Measurements from ENCODE around the gene PEX19. TPM values are rescaled to one million over a fixed set of nuclear protein-coding genes. Genes with fewer than 3 reads are reported as not detected.
A peak's percentile ranks its signal among the peaks of the same experiment; 100 is the strongest.

PEX19 gene
- total RNA-seq, 3 donors from 2014 or later (not counting 1 experiment from before 2014, with no cell fraction given) = 41.5 to 48.8 (median 47.8) TPM

DNA sequence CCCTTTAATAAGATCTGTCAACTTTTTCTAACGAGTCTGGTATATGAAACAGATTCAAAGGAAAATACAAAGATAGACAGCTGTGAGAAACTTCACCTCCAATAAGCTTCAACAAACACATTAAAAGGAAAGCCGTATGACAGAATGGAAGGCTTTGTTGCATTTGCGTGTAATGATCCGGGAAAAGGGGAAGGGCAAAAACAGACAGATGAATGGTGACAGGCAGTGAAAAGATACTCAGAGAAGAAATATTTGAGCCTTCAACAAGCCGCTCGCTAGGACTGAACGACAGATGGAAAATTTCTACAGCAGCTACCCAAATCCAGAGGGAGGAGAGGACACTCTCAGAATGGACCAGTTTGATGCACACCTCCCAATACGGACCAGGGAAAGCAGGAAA, 43.3 kb upstream of the PEX19 start:
- Mint-ChIP-seq H3K4me1 (no peaks in the 10 kb centered on the region), H3K27ac (no peak overlapping the region), H3K36me3 (peaks cover 23% of the 10 kb centered on the region), H3K9me3 (no peaks in the 10 kb centered on the region), H3K4me3 (no peak overlapping the region), H3K27me3 (ENCODE audit: low read depth in 2 of 2) (no peaks in the 10 kb centered on the region)
- no peak for DNase-seq
- intact Hi-C loops (cut with micrococcal nuclease) = no loop called here
- WGBS (ENCODE audit: insufficient coverage) = 99% methylated on average over 8 of the region's 8 CpGs
- H3K4me1 ChIP-seq (ENCODE audit: control insufficient read depth, insufficient read depth, low read length) = no peaks in the 10 kb centered on the region
- H3K27me3 ChIP-seq (ENCODE audit: control insufficient read depth, insufficient read depth, low read length) = no peaks in the 10 kb centered on the region
- no peak overlapping the region for H3K27ac ChIP-seq (ENCODE audit: low read length)
- TF ChIP-seq, protein P1, sequence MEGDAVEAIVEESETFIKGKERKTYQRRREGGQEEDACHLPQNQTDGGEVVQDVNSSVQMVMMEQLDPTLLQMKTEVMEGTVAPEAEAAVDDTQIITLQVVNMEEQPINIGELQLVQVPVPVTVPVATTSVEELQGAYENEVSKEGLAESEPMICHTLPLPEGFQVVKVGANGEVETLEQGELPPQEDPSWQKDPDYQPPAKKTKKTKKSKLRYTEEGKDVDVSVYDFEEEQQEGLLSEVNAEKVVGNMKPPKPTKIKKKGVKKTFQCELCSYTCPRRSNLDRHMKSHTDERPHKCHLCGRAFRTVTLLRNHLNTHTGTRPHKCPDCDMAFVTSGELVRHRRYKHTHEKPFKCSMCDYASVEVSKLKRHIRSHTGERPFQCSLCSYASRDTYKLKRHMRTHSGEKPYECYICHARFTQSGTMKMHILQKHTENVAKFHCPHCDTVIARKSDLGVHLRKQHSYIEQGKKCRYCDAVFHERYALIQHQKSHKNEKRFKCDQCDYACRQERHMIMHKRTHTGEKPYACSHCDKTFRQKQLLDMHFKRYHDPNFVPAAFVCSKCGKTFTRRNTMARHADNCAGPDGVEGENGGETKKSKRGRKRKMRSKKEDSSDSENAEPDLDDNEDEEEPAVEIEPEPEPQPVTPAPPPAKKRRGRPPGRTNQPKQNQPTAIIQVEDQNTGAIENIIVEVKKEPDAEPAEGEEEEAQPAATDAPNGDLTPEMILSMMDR (IDR thresholded peaks at IDR 0.05) = no peak
- H3K9me3 ChIP-seq (ENCODE audit: control insufficient read depth, insufficient read depth, low read length) = no peaks in the 10 kb centered on the region
- peaks cover 92% of the 10 kb centered on the region for H3K36me3 ChIP-seq (ENCODE audit: control insufficient read depth, insufficient read depth, low read length)
- H3K4me3 ChIP-seq (ENCODE audit: low read length) = no peak overlapping the region
- no peak for ATAC-seq

DNA sequence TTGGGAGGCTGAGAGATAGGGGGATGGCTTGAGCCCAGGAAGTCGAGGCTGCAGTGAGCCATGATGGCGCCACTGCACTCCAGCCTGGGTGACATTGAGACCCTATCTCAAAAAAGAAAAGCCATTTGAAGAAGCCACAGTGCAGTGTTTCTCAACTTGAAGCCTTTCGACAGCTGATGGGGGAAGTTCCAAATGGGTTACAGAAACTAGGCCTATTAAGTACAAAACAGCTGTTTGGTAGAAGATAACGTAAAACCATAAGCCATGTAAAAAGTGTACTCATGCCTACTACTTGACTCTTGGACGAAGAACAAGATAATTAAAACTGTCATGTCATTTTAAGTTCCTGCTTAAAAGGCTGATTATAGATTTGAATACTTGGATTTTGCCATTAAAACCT, 41.5 kb upstream of the PEX19 start:
- 96% methylated on average over 5 of the region's 5 CpGs for WGBS (ENCODE audit: insufficient coverage)
- H3K4me1 ChIP-seq (ENCODE audit: control insufficient read depth, insufficient read depth, low read length) = no peaks in the 10 kb centered on the region
- no peak overlapping the region for H3K27ac Mint-ChIP-seq
- H3K27me3 Mint-ChIP-seq (ENCODE audit: low read depth in 2 of 2) = no peaks in the 10 kb centered on the region
- no peaks in the 10 kb centered on the region for H3K9me3 ChIP-seq (ENCODE audit: control insufficient read depth, insufficient read depth, low read length)
- DNase-seq = no peak
- intact Hi-C loops (cut with micrococcal nuclease) = no loop called here
- no peak overlapping the region for H3K4me3 ChIP-seq (ENCODE audit: low read length)
- H3K27me3 ChIP-seq (ENCODE audit: control insufficient read depth, insufficient read depth, low read length) = no peaks in the 10 kb centered on the region
- no peak overlapping the region for H3K27ac ChIP-seq (ENCODE audit: low read length)
- TF ChIP-seq, protein P1 (IDR thresholded peaks at IDR 0.05) = no peak
- H3K4me1 Mint-ChIP-seq = peaks cover 6 to 7% of the 10 kb centered on the region in 2 donors
- H3K36me3 ChIP-seq (ENCODE audit: control insufficient read depth, insufficient read depth, low read length) = peaks cover 90% of the 10 kb centered on the region
- H3K9me3 Mint-ChIP-seq = no peaks in the 10 kb centered on the region
- H3K36me3 Mint-ChIP-seq = peaks cover 21% of the 10 kb centered on the region
- no peak overlapping the region for H3K4me3 Mint-ChIP-seq
- no peak for ATAC-seq

DNA sequence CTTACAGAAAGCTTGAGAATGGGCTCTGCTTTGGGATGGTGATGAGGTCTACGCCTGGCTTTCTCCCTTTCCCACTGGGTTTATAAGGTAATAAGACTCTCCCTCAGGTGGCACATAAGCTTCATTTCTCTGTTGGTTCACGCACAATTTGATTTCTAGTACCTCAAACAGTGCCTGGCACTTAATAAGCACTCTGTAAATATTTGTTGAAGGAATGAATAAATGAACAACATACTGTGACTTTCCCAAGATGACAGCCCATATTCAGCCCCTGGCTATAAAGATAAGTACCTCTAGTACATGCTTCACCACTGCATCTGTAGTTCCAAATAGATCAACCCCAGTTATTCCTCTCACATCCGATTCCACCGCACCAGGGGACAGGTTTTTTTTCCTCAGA, 40.3 kb upstream of the PEX19 start:
- H3K4me3 ChIP-seq (ENCODE audit: low read length) = no peak overlapping the region
- H3K9me3 Mint-ChIP-seq = no peaks in the 10 kb centered on the region
- no peaks in the 10 kb centered on the region for H3K27me3 Mint-ChIP-seq (ENCODE audit: low read depth in 2 of 2)
- no peak overlapping the region for H3K4me3 Mint-ChIP-seq
- H3K36me3 Mint-ChIP-seq = peaks cover 21% of the 10 kb centered on the region
- intact Hi-C loops (cut with micrococcal nuclease) = no loop called here
- DNase-seq (no peak), ATAC-seq (no peak)
- 100% methylated on average over 1 of the region's 4 CpGs for WGBS (ENCODE audit: insufficient coverage)
- no peaks in the 10 kb centered on the region for H3K4me1 ChIP-seq (ENCODE audit: control insufficient read depth, insufficient read depth, low read length)
- TF ChIP-seq, protein P1 (IDR thresholded peaks at IDR 0.05) = no peak
- no peaks in the 10 kb centered on the region for H3K9me3 ChIP-seq (ENCODE audit: control insufficient read depth, insufficient read depth, low read length)
- peaks cover 78% of the 10 kb centered on the region for H3K36me3 ChIP-seq (ENCODE audit: control insufficient read depth, insufficient read depth, low read length)
- H3K27ac Mint-ChIP-seq = peak overlapping the region in 1 of 2 donors; percentile 56
- H3K4me1 Mint-ChIP-seq = peaks cover 6 to 7% of the 10 kb centered on the region in 2 donors
- H3K27me3 ChIP-seq (ENCODE audit: control insufficient read depth, insufficient read depth, low read length) = no peaks in the 10 kb centered on the region
- H3K27ac ChIP-seq (ENCODE audit: low read length) = no peak overlapping the region

DNA sequence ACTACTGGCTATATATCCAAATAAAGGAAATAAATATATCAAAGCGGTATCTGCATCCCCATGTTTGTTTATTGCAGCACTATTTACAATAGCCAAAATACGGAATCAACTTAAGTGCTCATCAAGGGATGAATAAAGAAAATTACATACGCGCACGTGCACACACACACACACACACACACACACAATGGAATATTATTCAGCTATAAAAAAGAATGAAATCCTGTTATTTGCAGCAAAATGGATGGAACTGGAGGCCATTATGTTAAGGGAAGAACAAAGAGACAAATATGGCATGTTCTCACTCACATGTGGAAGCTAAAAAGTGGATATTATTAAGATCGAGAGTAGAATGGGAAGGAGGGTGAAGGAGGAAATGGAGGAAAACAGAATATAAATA, 37.9 kb upstream of the PEX19 start:
- H3K27me3 Mint-ChIP-seq (ENCODE audit: low read depth in 2 of 2) = no peaks in the 10 kb centered on the region
- intact Hi-C loops (cut with micrococcal nuclease) = no loop called here
- H3K36me3 Mint-ChIP-seq = peaks cover 14% of the 10 kb centered on the region
- TF ChIP-seq, protein P1 (IDR thresholded peaks at IDR 0.05) = no peak
- H3K27ac ChIP-seq (ENCODE audit: low read length) = no peak overlapping the region
- H3K27me3 ChIP-seq (ENCODE audit: control insufficient read depth, insufficient read depth, low read length) = no peaks in the 10 kb centered on the region
- no peak for DNase-seq
- no peak for ATAC-seq
- H3K27ac Mint-ChIP-seq = peak overlapping the region in 1 of 2 donors; percentile 43
- no peaks in the 10 kb centered on the region for H3K4me1 ChIP-seq (ENCODE audit: control insufficient read depth, insufficient read depth, low read length)
- peaks cover 13 to 22% of the 10 kb centered on the region in 2 donors for H3K4me1 Mint-ChIP-seq
- no peaks in the 10 kb centered on the region for H3K9me3 Mint-ChIP-seq
- WGBS (ENCODE audit: insufficient coverage) = 100% methylated on average over 3 of the region's 6 CpGs
- H3K4me3 Mint-ChIP-seq = no peak overlapping the region
- H3K9me3 ChIP-seq (ENCODE audit: control insufficient read depth, insufficient read depth, low read length) = no peaks in the 10 kb centered on the region
- H3K4me3 ChIP-seq (ENCODE audit: low read length) = no peak overlapping the region
- H3K36me3 ChIP-seq (ENCODE audit: control insufficient read depth, insufficient read depth, low read length) = peaks cover 71% of the 10 kb centered on the region
